Hematopoietic multipotent progenitor cell treated with erythropoietin and hydrocortisone succinate and interleukin-3 and kit ligand, for 6 days (in vitro differentiated cells): Measurements from ENCODE around the gene AOC3.
"Not testable (repeated sequence)": the region's sequence is repeated elsewhere in the genome, so short reads cannot be mapped to it uniquely, and the experiment has no call there.

Source experiments
- DNase-seq: peaks from one replicate; pipeline ENCODE4 v3.0.0-alpha.2; 2015

AOC3 gene

GRCh38 chr17:42894283-42895184 is 43.5 kb downstream of the AOC3 start:
- no peak for DNase-seq

DNA sequence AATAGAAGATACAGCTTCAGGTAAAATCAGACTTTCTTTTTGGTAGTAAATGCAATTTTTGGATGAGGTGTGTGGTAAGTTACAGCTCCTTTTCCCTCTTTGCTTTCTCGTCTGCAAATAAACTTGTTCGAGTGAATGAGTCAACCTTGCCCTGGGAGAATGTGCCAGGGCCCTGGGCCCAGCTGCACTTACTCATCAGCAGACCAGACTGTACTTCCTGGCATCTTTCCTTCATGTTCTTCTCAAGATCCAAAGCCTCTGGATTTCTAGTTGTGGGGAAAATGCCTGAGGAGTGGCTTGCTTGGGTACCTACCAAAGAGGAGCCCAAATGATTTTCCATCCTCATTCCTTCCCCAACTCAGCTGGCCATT is 44.2 kb downstream of the AOC3 start:
- no peak for DNase-seq

GRCh38 chr17:42898147-42898811 is 47.3 kb downstream of the AOC3 start:
- DNase-seq = no peak

DNA sequence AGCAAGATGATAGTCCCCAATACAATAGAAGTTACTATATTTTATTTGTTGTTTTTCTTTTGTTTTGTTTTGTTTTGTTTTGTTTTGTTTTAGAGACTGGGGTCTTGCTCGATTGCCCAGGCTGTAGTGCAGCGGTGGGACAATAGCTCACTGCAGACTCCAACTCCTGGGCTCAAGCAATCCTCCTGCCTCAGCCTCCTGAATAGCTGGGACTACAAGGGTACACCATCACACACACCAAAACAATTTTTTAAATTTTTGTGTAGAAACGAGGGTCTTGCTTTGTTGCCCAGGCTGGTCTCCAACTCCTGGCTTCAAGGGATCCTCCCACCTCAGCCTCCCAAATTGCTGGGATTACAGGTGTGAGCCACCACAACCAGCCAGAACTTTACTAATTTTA is 49.0 kb downstream of the AOC3 start:
- not testable (repeated sequence) for DNase-seq

GRCh38 chr17:42900460-42901331 is 49.7 kb downstream of the AOC3 start, which contains the start of gene G6PC1:
Gene G6PC1 (plus strand): TSS chr17:42900799. CDS start chr17:42900877, 78 bp downstream.
- DNase-seq = no peak

DNA sequence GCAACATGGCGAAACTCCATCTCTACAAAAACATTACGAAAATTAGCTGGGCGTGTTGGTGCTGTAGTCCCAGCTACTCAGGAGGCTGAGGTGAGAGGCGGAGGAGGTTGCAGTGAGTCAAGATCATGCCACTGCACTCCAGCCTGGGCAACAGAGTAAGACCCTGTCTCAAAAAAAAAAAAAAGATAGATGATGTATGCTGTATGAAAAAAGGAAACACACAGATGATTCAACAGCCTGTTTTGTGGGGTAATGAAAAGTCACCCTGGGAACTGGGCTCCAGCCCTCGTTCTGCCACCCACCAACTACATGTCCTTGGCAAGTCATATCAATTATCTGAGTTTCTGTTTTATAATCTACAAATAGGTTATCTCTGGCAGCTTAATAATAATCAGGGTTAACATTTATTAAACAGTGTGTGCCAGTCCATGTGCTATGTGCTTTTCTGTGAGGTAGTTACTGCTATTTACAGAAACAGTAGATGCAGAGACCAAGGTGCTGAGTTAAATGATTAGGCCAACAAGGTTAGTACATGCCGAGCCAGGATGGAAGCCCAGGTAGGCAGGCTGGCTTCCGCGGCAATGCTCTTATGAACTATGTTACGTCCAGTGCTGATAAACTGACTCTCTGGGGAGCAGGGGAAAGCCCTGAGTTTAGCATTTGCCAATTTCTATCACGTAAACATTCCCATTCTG is 50.7 kb downstream of the AOC3 start:
- no peak for DNase-seq

DNA sequence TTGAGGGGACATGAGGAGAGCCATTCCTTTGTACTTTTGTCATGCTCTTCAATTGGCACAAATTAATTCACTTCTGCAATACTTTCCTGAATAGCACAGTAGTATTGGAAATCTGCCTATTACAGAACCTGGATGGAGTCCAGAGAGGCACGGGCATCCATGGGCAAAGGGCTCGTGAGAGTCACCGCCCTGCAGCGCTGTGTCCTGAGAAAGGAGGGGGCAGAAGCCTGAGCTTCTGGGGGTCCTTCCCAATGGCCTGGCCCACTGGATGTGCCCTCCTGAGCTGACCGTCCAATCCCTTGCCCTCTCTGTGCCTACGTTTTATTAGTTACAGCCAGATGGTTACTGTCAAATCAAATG is 53.1 kb downstream of the AOC3 start:
- no peak for DNase-seq

GRCh38 chr17:42906772-42907446 is 55.9 kb downstream of the AOC3 start:
- no peak for DNase-seq
